SK-N-SH (cell line): Measurements from ENCODE around the gene PTK6. TPM values are rescaled to one million over a fixed set of nuclear protein-coding genes. Genes with fewer than 3 reads are reported as not detected.

ENCODE experiments used
- CTCF ChIA-PET: fragments of 300-600, 350-600 bp; formaldehyde crosslinking; extraction: SDS; loops from one replicate; lab custom pipeline; 2021; lab: Yijun Ruan, JAX
- POLR2A ChIA-PET: fragments of 350-600 bp; sonication (Branson Sonifier 250); formaldehyde crosslinking; extraction: SDS; loops from one replicate; lab custom pipeline; 2020; ENCODE audit warnings: antibody characterized with exemption, inconsistent platforms; lab: Yijun Ruan, JAX
- DNase-seq: peaks from one replicate; pipeline ENCODE4 v3.0.0; 2012
- H2AFZ ChIP-seq: fragments of 200-600 bp; sonication (generic); 2 replicates; pipeline ENCODE4 v1.8.1; 2016; ENCODE audit warnings: antibody characterized with exemption, mild to moderate bottlenecking, low read depth
- H3F3A ChIP-seq: fragments of 200-600 bp; sonication (generic); replicated peaks from 2 replicates; pipeline ENCODE3; 2016; ENCODE audit warnings: antibody characterized with exemption, mild to moderate bottlenecking; ENCODE audit not compliant: insufficient read depth
- H3K27ac ChIP-seq, 2 experiments: fragments of 200-500 bp in 1 of 2; fragments of 200-600 bp in 1 of 2; sonication (Bioruptor generic) in 1 of 2; sonication (generic), shearing (Covaris generic) in 1 of 2; 2 replicates each; pipeline versions ENCODE4 v1.5.1 to v1.6.1; 2014 to 2016; ENCODE audit warnings: low read depth in 2 of 2, inconsistent platforms in 1 of 2, low read length in 1 of 2, mild to moderate bottlenecking in 1 of 2, mixed read lengths in 1 of 2
- H3K27me3 ChIP-seq: fragments of 200-600 bp; sonication (generic), shearing (Covaris generic); 2 replicates; pipeline ENCODE4 v1.6.1; 2016; ENCODE audit warnings: mixed run types; ENCODE audit not compliant: insufficient read depth
- H3K36me3 ChIP-seq, 2 experiments: fragments of 200-500 bp in 1 of 2; fragments of 200-600 bp in 1 of 2; sonication (Bioruptor generic) in 1 of 2; sonication (generic) in 1 of 2; replicated peaks in 1 of 2; 2 replicates each; pipeline versions ENCODE3 to v1.5.1; 2014 to 2016; ENCODE audit warnings: low read length in 1 of 2, mild to moderate bottlenecking in 1 of 2; ENCODE audit not compliant: insufficient read depth in 2 of 2, control insufficient read depth in 1 of 2
- H3K4me1 ChIP-seq, 2 experiments: fragments of 200-500 bp in 1 of 2; fragments of 200-600 bp in 1 of 2; sonication (Bioruptor generic) in 1 of 2; sonication (generic), shearing (Covaris generic) in 1 of 2; 2 replicates each; pipeline versions ENCODE4 v1.5.1 to v1.6.1; 2014 to 2016; ENCODE audit warnings: low read depth in 1 of 2, low read length in 1 of 2, mixed run types in 1 of 2; ENCODE audit not compliant: insufficient read depth in 2 of 2, control insufficient read depth in 1 of 2
- H3K4me2 ChIP-seq: fragments of 200-600 bp; sonication (generic), shearing (Covaris generic); 2 replicates; pipeline ENCODE4 v1.6.1; 2017; ENCODE audit warnings: mixed run types
- H3K4me3 ChIP-seq, 2 experiments: fragments of 200-500 bp in 1 of 2; fragments of 200-600 bp in 1 of 2; sonication (Bioruptor generic) in 1 of 2; sonication (generic), shearing (Covaris generic) in 1 of 2; 2 replicates each; pipeline versions ENCODE4 v1.5.1 to v1.8.1; 2014 to 2016; ENCODE audit warnings: low read depth in 2 of 2, inconsistent platforms in 1 of 2, low read length in 1 of 2, mild to moderate bottlenecking in 1 of 2, mixed read lengths in 1 of 2, moderate library complexity in 1 of 2
- H3K79me2 ChIP-seq: fragments of 200-600 bp; sonication (generic); 2 replicates; pipeline ENCODE4 v1.8.1; 2017; ENCODE audit warnings: mild to moderate bottlenecking; ENCODE audit not compliant: insufficient read depth
- H3K9ac ChIP-seq: fragments of 200-600 bp; sonication (generic); 2 replicates; pipeline ENCODE4 v1.6.1; 2017; ENCODE audit warnings: mixed run types
- H3K9me2 ChIP-seq: fragments of 200-600 bp; sonication (generic); 2 replicates; pipeline ENCODE4 v1.6.1; 2017; ENCODE audit warnings: mixed run types
- H3K9me3 ChIP-seq: fragments of 200-600 bp; sonication (generic); 2 replicates; pipeline ENCODE4 v1.6.1; 2017; ENCODE audit warnings: mixed run types, mild to moderate bottlenecking, moderate library complexity
- H4K20me1 ChIP-seq: fragments of 200-600 bp; sonication (generic); 2 replicates; pipeline ENCODE4 v1.6.1; 2017; ENCODE audit warnings: mild to moderate bottlenecking, mixed run types; ENCODE audit not compliant: insufficient read depth
- ELF1 ChIP-seq: IDR thresholded peaks from 2 replicates; pipeline ENCODE4 v1.4.0; 2012
- FOSL2 ChIP-seq: IDR thresholded peaks from 2 replicates; pipeline ENCODE4 v1.4.0; 2012; ENCODE audit warnings: low read depth, mild to moderate bottlenecking, moderate library complexity, borderline replicate concordance
- FOXJ3 ChIP-seq: sonication (generic); formaldehyde crosslinking; IDR thresholded peaks from 2 replicates; pipeline ENCODE4 v1.5.1; 2020; ENCODE audit warnings: mild to moderate bottlenecking, missing genetic modification reagents
- FOXM1 ChIP-seq: IDR thresholded peaks from 2 replicates; pipeline ENCODE4 v1.4.0; 2012; ENCODE audit warnings: low read depth, mild to moderate bottlenecking
- GABPA ChIP-seq: IDR thresholded peaks from 2 replicates; pipeline ENCODE4 v1.4.0; 2012; ENCODE audit warnings: low read depth, mild to moderate bottlenecking
- JUND ChIP-seq: IDR thresholded peaks from 2 replicates; pipeline ENCODE4 v1.4.0; 2012
- MAX ChIP-seq: IDR thresholded peaks from 2 replicates; pipeline ENCODE4 v1.4.0; 2012; ENCODE audit warnings: low read depth
- POLR2AphosphoS5 ChIP-seq: IDR thresholded peaks from 2 replicates; pipeline ENCODE4 v1.6.1; 2012; ENCODE audit warnings: low read depth, low read length
- RAD21 ChIP-seq: IDR thresholded peaks from 2 replicates; pipeline ENCODE4 v1.6.1; 2012; ENCODE audit warnings: mild to moderate bottlenecking, low read length
- RXRA ChIP-seq: IDR thresholded peaks from 2 replicates; pipeline ENCODE4 v1.4.0; 2012; ENCODE audit warnings: low read depth, mild to moderate bottlenecking, borderline replicate concordance
- SIN3A ChIP-seq: IDR thresholded peaks from 2 replicates; pipeline ENCODE4 v1.6.1; 2012; ENCODE audit warnings: low read depth, mild to moderate bottlenecking, low read length, moderate library complexity, borderline replicate concordance
- SMC3 ChIP-seq: IDR thresholded peaks from 2 replicates; pipeline ENCODE4 v1.6.1; 2012; ENCODE audit warnings: low read depth, low read length, improper control_type of control experiment
- TCF12 ChIP-seq: IDR thresholded peaks from 2 replicates; pipeline ENCODE4 v1.4.0; 2012
- TEAD4 ChIP-seq: IDR thresholded peaks from 2 replicates; pipeline ENCODE4 v1.4.0; 2012; ENCODE audit warnings: mild to moderate bottlenecking, borderline replicate concordance; ENCODE audit not compliant: insufficient read depth
- ZBTB33 ChIP-seq: IDR thresholded peaks from 2 replicates; pipeline ENCODE4 v1.4.0; 2012; ENCODE audit warnings: low read depth, borderline replicate concordance
- WGBS: methylation state at CpG from one replicate; pipeline ENCODE4 v1.1.6; 2017; ENCODE audit warnings: low lambda C conversion rate; 5-methylcytosine and 5-hydroxymethylcytosine counted together
- polyA plus RNA-seq, 3 experiments: library from polyadenylated mRNA; depleted of rRNA; stranded (reverse); fragments of >200 nt; gene quantifications; 2 replicates each; pipeline ENCODE4 v1.2.3, GENCODE V29; 2012

Gene PTK6
- polyA plus RNA-seq, 1 of the 3 experiments (the other 2 are of a cell fraction): 0.07 TPM

GRCh38 chr20:63483834-63484233 is 53.3 kb downstream of the PTK6 start:
- H3K9me2 ChIP-seq: no peaks in the 10 kb centered on the region
- H3K9ac ChIP-seq: no peak overlapping the region
- H3K36me3 ChIP-seq: no peaks in the 10 kb centered on the region
- H3K4me2 ChIP-seq: no peak overlapping the region
- H3F3A ChIP-seq: no peaks in the 10 kb centered on the region
- DNase-seq: peak; percentile 78
- no peak overlapping the region for H2AFZ ChIP-seq
- H3K4me1 ChIP-seq: peaks cover 0 to 48% of the 10 kb centered on the region in 2 experiments; a peak in 1 of 4 replicates
- ChIA-PET POLR2A (interaction anchor here (0.6 to 1.6 kb wide), 6 partner anchors 13 to 261 kb away, joined by 3 to 9 read pairs (median 3); partner anchors contain the start of gene PPDPF), CTCF (interaction anchor here (0.6 to 5.9 kb wide), 16 partner anchors 13 to 490 kb away, joined by 3 to 53 read pairs (median 4); partner anchors contain the start of gene PTK6)
- no peaks in the 10 kb centered on the region for H3K9me3 ChIP-seq
- H3K4me3 ChIP-seq: no peak overlapping the region
- no peak overlapping the region; a peak in 1 of 4 replicates for H3K27ac ChIP-seq
- WGBS: 73% methylated on average over 11 of the region's 12 CpGs
- no peak for TF ChIP-seq SIN3A
- no peak for TF ChIP-seq MAX
- TF ChIP-seq FOXM1: no peak
- no peak for TF ChIP-seq JUND
- TF ChIP-seq RXRA: no peak
- peak; percentile 29; the same call in 1 of the 2 replicates for TF ChIP-seq SMC3
- no peak for TF ChIP-seq FOSL2
- TF ChIP-seq POLR2AphosphoS5: no peak
- no peak for TF ChIP-seq ZBTB33
- peak; percentile 66 for TF ChIP-seq RAD21
- H3K79me2 ChIP-seq: no peaks in the 10 kb centered on the region
- no peaks in the 10 kb centered on the region for H4K20me1 ChIP-seq
- no peaks in the 10 kb centered on the region for H3K27me3 ChIP-seq

- WGBS: 66% methylated on average over 5 of the region's 11 CpGs
- H3K4me1 ChIP-seq: peaks cover 0 to 63% of the 10 kb centered on the region in 2 experiments; a peak in 1 of 4 replicates
- no peaks in the 10 kb centered on the region for H4K20me1 ChIP-seq
- peak overlapping the region in 1 of 2 experiments; percentile 17; a peak in 1 of 4 replicates for H3K27ac ChIP-seq
- no peak overlapping the region for H3K4me2 ChIP-seq
- H2AFZ ChIP-seq: no peak overlapping the region
- H3K9me2 ChIP-seq: no peaks in the 10 kb centered on the region
- H3K27me3 ChIP-seq: no peaks in the 10 kb centered on the region
- H3K4me3 ChIP-seq: no peak overlapping the region
- no peaks in the 10 kb centered on the region for H3K36me3 ChIP-seq
- H3K79me2 ChIP-seq: no peaks in the 10 kb centered on the region
- no peak for TF ChIP-seq TCF12
- TF ChIP-seq TEAD4: no peak
- no peak for TF ChIP-seq GABPA
- no peak for TF ChIP-seq ELF1
- no peak for TF ChIP-seq FOSL2
- TF ChIP-seq MAX: no peak
- TF ChIP-seq FOXJ3 (CRISPR knock-in tag): no peak
- ChIA-PET CTCF (interaction anchor here (0.7 to 5.9 kb wide), 12 partner anchors 12 to 173 kb away, joined by 3 to 53 read pairs (median 6); no protein-coding TSS in a partner anchor), POLR2A (interaction anchor here (1.2 kb wide), 1 partner anchor 12 kb away, joined by 5 read pairs; no protein-coding TSS in a partner anchor)
- H3K9me3 ChIP-seq: no peaks in the 10 kb centered on the region
- H3K9ac ChIP-seq: no peak overlapping the region
- peak; percentile 64 for DNase-seq
- no peaks in the 10 kb centered on the region for H3F3A ChIP-seq
Observed at GRCh38 chr20:63482021-63482587, 55.1 kb downstream of the PTK6 start.
